Gastroesophageal sphincter (tissue), 4 donors: ENCODE measurements around the gene LRRC28. TPM values are rescaled to one million over a fixed set of nuclear protein-coding genes. Genes with fewer than 3 reads are reported as not detected.

Source experiments
- ATAC-seq: fragments of 150-250 bp; one replicate; pipeline ENCODE4 v1.9.1; 2016; ENCODE audit warnings: mild to moderate bottlenecking, moderate library complexity
- H3K27ac ChIP-seq, 4 donors: fragments of 200-600 bp; sonication (generic) in 3 of 4; 1 replicate in 3 of 4; 2 replicates in 1 of 4; pipeline ENCODE4 v1.5.1; 2016 to 2019
- H3K27me3 ChIP-seq: fragments of 200-600 bp; sonication (generic); one replicate; pipeline ENCODE4 v1.5.1; 2019
- H3K36me3 ChIP-seq, 2 donors: fragments of 200-600 bp; sonication (generic); one replicate each; pipeline ENCODE4 v1.5.1; 2019; ENCODE audit warnings: control low read depth in 1 of 2
- H3K4me1 ChIP-seq, 3 donors: fragments of 200-600 bp; sonication (generic); 1 replicate in 2 of 3; 2 replicates in 1 of 3; pipeline ENCODE4 v1.5.1; 2016 to 2019; ENCODE audit warnings: control low read depth in 2 of 3
- H3K4me3 ChIP-seq, 2 donors: fragments of 200-600 bp; sonication (generic); one replicate each; pipeline ENCODE4 v1.5.1; 2019; ENCODE audit warnings: mild to moderate bottlenecking in 1 of 2, moderate library complexity in 1 of 2
- H3K9me3 ChIP-seq, 3 donors: fragments of 200-600 bp; sonication (generic); one replicate each; pipeline ENCODE4 v1.5.1; 2017 to 2019; ENCODE audit warnings: control low read depth in 2 of 3
- EP300 ChIP-seq: sonication (generic); formaldehyde crosslinking; IDR thresholded peaks from one replicate; pipeline ENCODE4 v1.6.1; 2017; ENCODE audit warnings: antibody characterized with exemption, mild to moderate bottlenecking
- POLR2A ChIP-seq, 2 donors: fragments of 450-650 bp; IDR thresholded peaks; one replicate each; pipeline ENCODE4 v1.6.1; 2017; ENCODE audit warnings: antibody characterized with exemption in 2 of 2, mild to moderate bottlenecking in 2 of 2, moderate library complexity in 1 of 2
- POLR2AphosphoS5 ChIP-seq: sonication (generic); formaldehyde crosslinking; IDR thresholded peaks from one replicate; pipeline ENCODE4 v1.6.1; 2017; ENCODE audit warnings: antibody characterized with exemption
- WGBS, 2 donors: methylation state at CpG; one replicate each; pipeline ENCODE4 v1.1.5; 2018; ENCODE audit warnings: low coverage in 1 of 2; 5-methylcytosine and 5-hydroxymethylcytosine counted together
- total RNA-seq, 4 donors: library from RNA; depleted of rRNA; stranded (reverse); fragments of >200 nt; gene quantifications; one replicate each; pipeline ENCODE4 v1.1.0, GENCODE V29; 2016
- TF ChIP-seq, protein P1 (sequence below), 4 experiments: fragments of 200-600 bp in 2 of 4; fragments of 450-650 bp in 2 of 4; sonication (generic) in 1 of 4; IDR thresholded peaks; one replicate each; pipeline ENCODE4 v1.5.1; 2017 to 2019; ENCODE audit warnings: antibody characterized with exemption in 4 of 4, mild to moderate bottlenecking in 2 of 4, moderate library complexity in 2 of 4

The LRRC28 gene
- total RNA-seq, 4 donors from 2014 or later: 26.1 to 47.2 (median 28.5) TPM

DNA sequence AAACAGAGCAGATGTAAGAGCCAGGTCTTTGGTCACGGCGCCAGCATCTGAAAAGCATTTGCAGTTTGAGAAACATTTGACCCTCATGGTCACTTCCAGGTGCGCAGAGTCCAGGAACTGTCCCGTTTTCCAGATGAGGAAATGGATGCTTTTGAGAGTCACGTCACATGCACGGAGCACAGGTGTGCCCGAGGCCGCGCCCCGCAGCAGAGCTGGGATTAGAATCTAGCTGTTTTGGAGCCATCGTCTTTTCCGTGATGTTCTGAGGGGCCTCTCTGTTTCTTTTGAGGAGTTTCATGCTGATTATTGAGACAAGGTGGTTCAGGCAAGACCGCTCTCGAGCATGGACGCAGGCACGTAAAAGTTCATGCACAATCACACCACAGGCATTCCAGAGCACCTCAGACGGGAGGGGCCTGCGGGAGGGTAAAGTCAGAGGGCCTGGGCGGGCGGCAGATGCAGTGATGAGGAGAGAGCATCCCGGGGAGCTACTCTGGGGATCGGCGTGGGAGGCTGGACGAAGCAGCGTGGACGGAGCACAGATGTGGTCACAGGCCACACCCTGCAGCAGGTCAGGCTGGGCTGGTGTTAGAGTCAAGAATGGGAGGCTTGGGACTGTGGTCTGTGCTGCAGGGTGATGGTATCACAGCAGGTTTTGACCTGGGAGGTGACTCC lies 175.3 kb downstream of the LRRC28 start:
- 87 to 91% methylated on average over 6 to 10 of the region's 26 CpGs for WGBS, 2 donors
- Histone ChIP-seq H3K4me1 (peaks cover 0 to 22% (median 13%) of the 10 kb centered on the region in 3 donors), H3K4me3 (no peak overlapping the region), H3K36me3 (no peaks in the 10 kb centered on the region), H3K27me3 (no peaks in the 10 kb centered on the region), H3K9me3 (no peaks in the 10 kb centered on the region), H3K27ac (peak overlapping the region in 3 of 4 donors; percentile 65 to 85 (median 70))
- TF ChIP-seq POLR2AphosphoS5 (no peak), EP300 (no peak), POLR2A (IDR thresholded peaks at IDR 0.05) (no peak)
- TF ChIP-seq, protein P1, sequence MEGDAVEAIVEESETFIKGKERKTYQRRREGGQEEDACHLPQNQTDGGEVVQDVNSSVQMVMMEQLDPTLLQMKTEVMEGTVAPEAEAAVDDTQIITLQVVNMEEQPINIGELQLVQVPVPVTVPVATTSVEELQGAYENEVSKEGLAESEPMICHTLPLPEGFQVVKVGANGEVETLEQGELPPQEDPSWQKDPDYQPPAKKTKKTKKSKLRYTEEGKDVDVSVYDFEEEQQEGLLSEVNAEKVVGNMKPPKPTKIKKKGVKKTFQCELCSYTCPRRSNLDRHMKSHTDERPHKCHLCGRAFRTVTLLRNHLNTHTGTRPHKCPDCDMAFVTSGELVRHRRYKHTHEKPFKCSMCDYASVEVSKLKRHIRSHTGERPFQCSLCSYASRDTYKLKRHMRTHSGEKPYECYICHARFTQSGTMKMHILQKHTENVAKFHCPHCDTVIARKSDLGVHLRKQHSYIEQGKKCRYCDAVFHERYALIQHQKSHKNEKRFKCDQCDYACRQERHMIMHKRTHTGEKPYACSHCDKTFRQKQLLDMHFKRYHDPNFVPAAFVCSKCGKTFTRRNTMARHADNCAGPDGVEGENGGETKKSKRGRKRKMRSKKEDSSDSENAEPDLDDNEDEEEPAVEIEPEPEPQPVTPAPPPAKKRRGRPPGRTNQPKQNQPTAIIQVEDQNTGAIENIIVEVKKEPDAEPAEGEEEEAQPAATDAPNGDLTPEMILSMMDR (IDR thresholded peaks at IDR 0.05): no peak
- no peak for ATAC-seq

GRCh38 chr15:99427210-99427609 lies 175.9 kb downstream of the LRRC28 start:
- Histone ChIP-seq H3K9me3 (no peaks in the 10 kb centered on the region), H3K4me3 (no peak overlapping the region), H3K4me1 (peaks cover 0 to 22% (median 13%) of the 10 kb centered on the region in 3 donors), H3K27ac (no peak overlapping the region), H3K27me3 (no peaks in the 10 kb centered on the region), H3K36me3 (no peaks in the 10 kb centered on the region)
- no peak for TF ChIP-seq POLR2A (IDR thresholded peaks at IDR 0.05)
- 90 to 94% methylated on average over 3 to 7 of the region's 8 CpGs for WGBS, 2 donors
- ATAC-seq: no peak

- Histone ChIP-seq H3K27me3 (no peaks in the 10 kb centered on the region), H3K9me3 (no peaks in the 10 kb centered on the region), H3K27ac (no peak overlapping the region), H3K4me3 (no peak overlapping the region), H3K36me3 (no peaks in the 10 kb centered on the region), H3K4me1 (peaks cover 0 to 26% (median 13%) of the 10 kb centered on the region in 3 donors)
- WGBS, 2 donors: 89 to 90% methylated on average over 12 to 19 of the region's 22 CpGs
- no peak for ATAC-seq
- TF ChIP-seq, protein P1 (IDR thresholded peaks at IDR 0.05): no peak
- TF ChIP-seq POLR2AphosphoS5 (no peak), POLR2A (IDR thresholded peaks at IDR 0.05) (no peak), EP300 (no peak)
Measured at GRCh38 chr15:99427668-99428361, 176.5 kb downstream of the LRRC28 start.

DNA sequence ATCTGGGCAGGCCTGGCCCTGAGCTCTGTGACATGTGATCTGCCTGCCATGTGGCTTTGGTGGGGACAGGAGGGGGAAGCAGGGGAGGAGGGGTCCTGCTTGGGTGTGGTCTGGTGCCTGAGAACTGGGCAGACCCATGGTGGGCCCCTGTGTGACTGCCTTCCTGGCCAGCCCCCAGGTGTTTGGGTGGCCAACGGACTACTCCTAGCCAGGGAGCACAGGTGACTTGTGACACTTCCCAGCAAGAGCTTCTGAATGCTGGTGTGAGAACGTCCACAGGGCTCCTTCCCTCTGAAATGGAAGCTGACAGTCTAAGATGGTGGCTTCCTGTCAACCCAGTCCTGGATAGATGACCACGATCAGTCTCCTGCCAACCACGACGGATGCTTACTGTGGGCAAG lies 178.4 kb downstream of the LRRC28 start:
- H3K36me3 ChIP-seq: no peaks in the 10 kb centered on the region
- H3K4me1 ChIP-seq: peaks cover 0 to 38% (median 22%) of the 10 kb centered on the region in 3 donors
- WGBS, 2 donors: 100% methylated on average over 1 of the region's 5 CpGs; no CpG with 5 or more reads in 1 of the 2 donors
- no peaks in the 10 kb centered on the region for H3K27me3 ChIP-seq
- ATAC-seq: no peak
- H3K27ac ChIP-seq: no peak overlapping the region
- TF ChIP-seq EP300: no peak
- TF ChIP-seq POLR2AphosphoS5: no peak
- no peak for TF ChIP-seq POLR2A (IDR thresholded peaks at IDR 0.05)
- TF ChIP-seq, protein P1 (IDR thresholded peaks at IDR 0.05): no peak
- H3K9me3 ChIP-seq: no peaks in the 10 kb centered on the region
- H3K4me3 ChIP-seq: no peak overlapping the region

GRCh38 chr15:99430881-99431401 lies 179.7 kb downstream of the LRRC28 start:
- no peak for ATAC-seq
- Histone ChIP-seq H3K27me3 (no peaks in the 10 kb centered on the region), H3K4me3 (no peak overlapping the region), H3K36me3 (no peaks in the 10 kb centered on the region), H3K27ac (no peak overlapping the region), H3K4me1 (peaks cover 0 to 37% (median 14%) of the 10 kb centered on the region in 3 donors), H3K9me3 (no peaks in the 10 kb centered on the region)
- 91 to 93% methylated on average over 5 to 15 of the region's 22 CpGs for WGBS, 2 donors
- TF ChIP-seq, protein P1 (IDR thresholded peaks at IDR 0.05): no peak
- TF ChIP-seq POLR2AphosphoS5 (no peak), EP300 (no peak), POLR2A (IDR thresholded peaks at IDR 0.05) (no peak)
